GM12875 (cell line): ENCODE measurements around the gene FAH.

ENCODE experiments used
- H3K4me3 ChIP-seq: one replicate; pipeline ENCODE4 v1.5.1; 2011; ENCODE audit warnings: low read depth, low read length, control low read depth
- CTCF ChIP-seq: IDR thresholded peaks from 2 replicates; pipeline ENCODE4 v1.5.1; 2011; ENCODE audit warnings: low read depth, mild to moderate bottlenecking, control low read depth, inconsistent platforms, low read length, moderate library complexity, borderline replicate concordance; ENCODE audit not compliant: insufficient read depth

Gene FAH

GRCh38 chr15:80162059-80162554, 9.3 kb downstream of the FAH start:
- H3K4me3 ChIP-seq = no peak overlapping the region
- TF ChIP-seq CTCF = no peak

GRCh38 chr15:80163217-80163616, 10.4 kb downstream of the FAH start:
- TF ChIP-seq CTCF = no peak
- no peak overlapping the region for H3K4me3 ChIP-seq

DNA sequence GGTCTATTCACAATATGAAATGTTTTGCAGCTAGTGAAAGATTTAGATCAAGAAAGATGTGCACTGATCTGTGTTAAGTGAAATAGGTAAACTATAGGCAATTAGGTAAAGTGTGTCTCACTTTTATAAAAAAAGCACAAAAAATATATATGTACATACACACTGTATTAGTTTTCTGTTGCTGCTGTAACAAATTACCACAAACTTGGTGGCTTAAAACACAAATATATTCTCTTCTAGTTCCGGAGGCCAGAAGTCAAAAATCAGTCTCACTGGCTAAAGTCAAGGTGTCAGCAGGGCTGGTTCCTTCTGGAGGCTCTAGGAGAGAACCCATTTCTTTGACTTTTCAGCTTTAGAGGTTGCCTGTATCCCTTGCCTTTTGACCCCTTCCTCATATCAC, 11.1 kb downstream of the FAH start:
- no peak overlapping the region for H3K4me3 ChIP-seq
- TF ChIP-seq CTCF = no peak

GRCh38 chr15:80167936-80168335, 15.1 kb downstream of the FAH start:
- no peak for TF ChIP-seq CTCF
- H3K4me3 ChIP-seq = no peak overlapping the region

DNA sequence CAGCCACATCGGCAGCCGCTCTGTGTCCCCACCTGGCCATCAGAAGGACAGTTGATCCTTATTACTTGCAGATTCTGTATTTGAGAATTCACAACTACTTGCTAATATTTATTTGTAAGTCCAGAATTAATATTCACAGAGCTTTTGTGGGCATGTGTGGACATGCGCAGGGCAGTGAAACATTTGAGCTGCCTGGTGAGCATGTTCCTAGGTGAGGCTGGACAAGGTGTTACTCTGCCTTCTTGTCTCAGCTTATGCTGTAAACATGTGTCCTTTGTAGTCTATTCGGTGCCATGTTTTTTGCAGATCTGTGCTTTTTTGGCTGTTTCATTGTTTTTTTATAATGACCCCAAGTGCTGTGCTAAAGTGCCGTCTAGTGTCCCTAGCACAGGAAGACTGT, 15.6 kb downstream of the FAH start:
- TF ChIP-seq CTCF = no peak
- no peak overlapping the region for H3K4me3 ChIP-seq

DNA sequence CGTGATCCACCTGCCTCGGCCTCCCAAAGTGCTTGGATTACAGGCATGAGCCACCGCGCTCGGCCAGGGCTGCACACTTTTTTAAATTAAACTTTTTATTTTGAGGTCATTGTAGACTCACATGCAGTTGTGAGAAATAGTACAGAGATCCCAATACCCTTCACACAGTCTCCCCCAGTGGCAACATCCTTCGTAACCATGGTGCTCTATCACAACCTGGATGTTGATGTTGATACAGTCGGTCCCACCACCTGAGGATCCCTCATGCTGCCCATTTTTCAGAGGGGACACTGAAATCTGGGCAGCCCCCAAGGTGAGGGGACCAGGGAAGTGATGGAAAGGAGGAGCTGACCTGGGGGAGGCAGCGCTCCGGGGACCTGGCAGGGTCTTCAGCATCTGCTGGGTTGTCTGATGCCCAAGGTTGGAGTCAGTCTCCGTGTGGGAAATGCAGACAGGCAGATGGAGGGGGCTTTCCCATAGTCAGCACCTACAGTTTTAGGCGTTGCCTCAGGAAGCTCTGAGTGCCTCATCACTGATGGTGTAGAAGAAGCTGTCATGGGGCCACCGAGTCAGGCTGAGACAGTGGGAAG, 17.1 kb downstream of the FAH start:
- no peak for TF ChIP-seq CTCF
- H3K4me3 ChIP-seq = no peak overlapping the region

GRCh38 chr15:80170596-80170995, 17.8 kb downstream of the FAH start:
- H3K4me3 ChIP-seq = no peak overlapping the region
- TF ChIP-seq CTCF = no peak
